Esophagus squamous epithelium (tissue), 4 donors: Measurements from ENCODE around the gene MT1A.

Source experiments
- POLR2A ChIP-seq, 4 donors: fragments of 450-650 bp; IDR thresholded peaks; one replicate each; pipeline ENCODE4 v1.6.1; 2017; ENCODE audit warnings: antibody characterized with exemption in 4 of 4, mild to moderate bottlenecking in 4 of 4, moderate library complexity in 3 of 4
- TF ChIP-seq, protein P1 (sequence below), 6 experiments: fragments of 450-650 bp in 4 of 6; fragments of 200-600 bp in 2 of 6; sonication (generic) in 2 of 6; IDR thresholded peaks; one replicate each; pipeline ENCODE4 v1.5.1; 2016 to 2019; ENCODE audit warnings: antibody characterized with exemption in 6 of 6, mild to moderate bottlenecking in 4 of 6, moderate library complexity in 4 of 6

DNA sequence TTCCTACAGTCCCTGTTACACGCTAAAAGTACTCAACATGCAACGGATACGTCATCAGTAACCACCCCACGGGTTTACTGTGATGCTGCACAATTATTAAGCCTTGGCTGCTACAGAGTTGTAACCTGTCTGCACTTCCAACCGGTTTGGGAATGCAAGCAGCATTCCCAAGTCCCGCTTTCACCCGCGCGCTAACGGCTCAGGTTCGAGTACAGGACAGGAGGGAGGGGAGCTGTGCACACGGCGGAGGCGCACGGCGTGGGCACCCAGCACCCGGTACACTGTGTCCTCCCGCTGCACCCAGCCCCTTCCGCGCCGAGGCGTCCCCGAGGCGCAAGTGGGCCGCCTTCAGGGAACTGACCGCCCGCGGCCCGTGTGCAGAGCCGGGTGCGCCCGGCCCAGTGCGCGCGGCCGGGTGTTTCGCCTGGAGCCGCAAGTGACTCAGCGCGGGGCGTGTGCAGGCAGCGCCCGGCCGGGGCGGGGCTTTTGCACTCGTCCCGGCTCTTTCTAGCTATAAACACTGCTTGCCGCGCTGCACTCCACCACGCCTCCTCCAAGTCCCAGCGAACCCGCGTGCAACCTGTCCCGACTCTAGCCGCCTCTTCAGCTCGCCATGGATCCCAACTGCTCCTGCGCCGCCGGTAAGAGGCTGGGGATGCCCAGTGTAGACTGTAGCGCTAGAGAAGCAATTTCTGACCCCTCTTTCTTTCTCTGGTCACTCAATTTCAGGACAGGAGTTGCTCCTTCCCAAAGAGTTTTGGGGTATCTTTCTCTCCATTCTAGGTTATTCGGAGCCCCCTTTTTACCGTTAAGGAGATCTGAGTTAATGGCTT, 30.2 kb upstream of the MT1A start, which contains the start of gene MT2A:
- TF ChIP-seq, protein P1, sequence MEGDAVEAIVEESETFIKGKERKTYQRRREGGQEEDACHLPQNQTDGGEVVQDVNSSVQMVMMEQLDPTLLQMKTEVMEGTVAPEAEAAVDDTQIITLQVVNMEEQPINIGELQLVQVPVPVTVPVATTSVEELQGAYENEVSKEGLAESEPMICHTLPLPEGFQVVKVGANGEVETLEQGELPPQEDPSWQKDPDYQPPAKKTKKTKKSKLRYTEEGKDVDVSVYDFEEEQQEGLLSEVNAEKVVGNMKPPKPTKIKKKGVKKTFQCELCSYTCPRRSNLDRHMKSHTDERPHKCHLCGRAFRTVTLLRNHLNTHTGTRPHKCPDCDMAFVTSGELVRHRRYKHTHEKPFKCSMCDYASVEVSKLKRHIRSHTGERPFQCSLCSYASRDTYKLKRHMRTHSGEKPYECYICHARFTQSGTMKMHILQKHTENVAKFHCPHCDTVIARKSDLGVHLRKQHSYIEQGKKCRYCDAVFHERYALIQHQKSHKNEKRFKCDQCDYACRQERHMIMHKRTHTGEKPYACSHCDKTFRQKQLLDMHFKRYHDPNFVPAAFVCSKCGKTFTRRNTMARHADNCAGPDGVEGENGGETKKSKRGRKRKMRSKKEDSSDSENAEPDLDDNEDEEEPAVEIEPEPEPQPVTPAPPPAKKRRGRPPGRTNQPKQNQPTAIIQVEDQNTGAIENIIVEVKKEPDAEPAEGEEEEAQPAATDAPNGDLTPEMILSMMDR (IDR thresholded peaks at IDR 0.05): no peak
- TF ChIP-seq POLR2A (IDR thresholded peaks at IDR 0.05): peak in 3 of 4 donors; percentile 49 to 98 (median 91)
